ENCODE measurements around the gene TFAM.
A peak's percentile ranks its signal among the peaks of the same experiment; 100 is the strongest.

TFAM gene

GRCh38 chr10:58433571-58433970 lies 48.4 kb downstream of the TFAM start:
- DNase-seq (ENCODE audit: low spot score), result no peak

GRCh38 chr10:58435297-58435985 lies 50.2 kb downstream of the TFAM start:
- peak; percentile 92 for DNase-seq (ENCODE audit: low spot score)

GRCh38 chr10:58436071-58436470 lies 50.9 kb downstream of the TFAM start:
- no peak for DNase-seq (ENCODE audit: low spot score)

- peak; percentile 31 for DNase-seq (ENCODE audit: low spot score)
Observed at GRCh38 chr10:58438340-58438871, 53.2 kb downstream of the TFAM start.

GRCh38 chr10:58438986-58439385 lies 53.8 kb downstream of the TFAM start:
- DNase-seq (ENCODE audit: low spot score), result no peak

GRCh38 chr10:58439632-58440364 lies 54.6 kb downstream of the TFAM start:
- DNase-seq (ENCODE audit: low spot score), result no peak

- DNase-seq (ENCODE audit: low spot score), result no peak
Observed at GRCh38 chr10:58440484-58440883, 55.3 kb downstream of the TFAM start.

GRCh38 chr10:58444321-58444720 lies 59.1 kb downstream of the TFAM start:
- DNase-seq (ENCODE audit: low spot score), result no peak

GRCh38 chr10:58444876-58445275 lies 59.7 kb downstream of the TFAM start:
- DNase-seq (ENCODE audit: low spot score), result no peak

DNA sequence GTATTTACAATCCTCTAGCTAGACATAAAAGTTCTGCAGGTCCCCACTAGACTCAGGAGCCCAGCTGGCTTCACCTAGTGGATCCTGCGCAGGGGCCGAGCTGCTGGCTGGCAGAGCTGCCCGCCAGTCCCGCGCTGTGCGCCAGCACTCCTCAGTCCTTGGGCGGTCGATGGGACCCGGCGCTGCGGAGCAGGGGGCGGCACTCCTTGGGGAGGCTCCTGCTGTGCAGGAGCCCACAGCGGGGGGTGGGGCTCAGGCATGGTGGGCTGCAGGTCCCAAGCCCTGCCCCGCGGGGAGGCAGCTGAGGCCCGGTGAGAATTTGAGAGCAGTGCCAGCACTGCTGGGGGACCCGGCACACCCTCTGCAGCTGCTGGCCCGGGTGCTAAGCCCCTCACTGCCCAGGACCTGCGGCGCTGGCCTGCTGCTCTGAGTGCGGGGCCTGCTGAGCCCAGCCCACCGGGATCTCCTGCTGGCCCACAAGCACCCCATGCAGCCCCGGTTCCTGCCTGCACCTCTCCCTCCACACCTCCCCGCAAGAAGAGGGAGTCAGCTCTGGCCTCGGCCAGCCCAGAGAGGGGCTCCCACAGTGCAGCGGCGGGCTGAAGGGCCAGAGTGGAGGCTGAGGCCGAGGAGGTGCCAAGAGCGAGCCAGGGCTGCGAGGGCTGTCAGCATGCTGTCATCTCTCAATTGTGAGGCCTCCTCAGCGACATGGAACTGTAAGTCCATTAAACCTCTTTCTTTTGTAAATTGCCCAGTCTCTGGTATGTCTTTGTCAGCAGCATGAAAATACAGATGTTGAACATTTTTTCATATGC lies 63.1 kb downstream of the TFAM start:
- no peak for DNase-seq (ENCODE audit: low spot score)
